Nephron progenitor cell (in vitro differentiated cells): ENCODE data around the gene ART5.

Source experiments
- DNase-seq: peaks from one replicate; pipeline ENCODE4 v3.0.0; 2021
- H3K27ac Mint-ChIP-seq: 2 replicates; pipeline ENCODE4 v1.8.0; 2021; ENCODE audit warnings: mild to moderate bottlenecking, moderate library complexity, mixed read lengths
- H3K27me3 Mint-ChIP-seq: 2 replicates; pipeline ENCODE4 v1.8.0; 2021; ENCODE audit warnings: mild to moderate bottlenecking, low read depth, mixed read lengths; ENCODE audit not compliant: poor library complexity
- H3K36me3 Mint-ChIP-seq: 2 replicates; pipeline ENCODE4 v1.8.0; 2021; ENCODE audit warnings: low read depth, mixed read lengths
- H3K4me1 Mint-ChIP-seq: 2 replicates; pipeline ENCODE4 v1.8.0; 2021; ENCODE audit warnings: mixed read lengths
- H3K4me3 Mint-ChIP-seq: 2 replicates; pipeline ENCODE4 v1.8.0; 2021; ENCODE audit warnings: mild to moderate bottlenecking, moderate library complexity, mixed read lengths
- H3K9me3 Mint-ChIP-seq: 2 replicates; pipeline ENCODE4 v1.8.0; 2021; ENCODE audit warnings: mild to moderate bottlenecking, moderate library complexity, mixed read lengths
- TF ChIP-seq, protein P1 (sequence below): fragments of 200-600 bp; sonication (generic); IDR thresholded peaks from 2 replicates; pipeline ENCODE4 v1.5.0; 2021; ENCODE audit warnings: antibody characterized with exemption

ART5 gene

DNA sequence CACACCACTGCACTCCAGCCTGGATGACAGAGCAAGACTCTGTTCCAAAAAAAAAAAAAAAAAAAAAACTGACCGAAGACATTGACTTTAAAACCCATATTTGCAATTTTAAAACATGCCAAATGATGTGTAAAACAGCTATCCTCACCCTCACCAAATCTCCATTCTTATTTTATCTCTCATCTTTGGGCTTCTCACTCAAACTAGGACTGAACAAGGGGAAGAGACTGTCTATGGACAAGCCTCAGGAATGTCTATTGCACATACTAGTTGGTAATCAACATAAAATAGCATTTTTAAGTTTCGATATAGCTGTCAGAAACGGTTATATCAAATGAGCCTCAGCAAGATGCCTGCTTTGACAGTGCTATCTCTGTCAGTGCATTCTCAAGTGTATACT is 37.3 kb upstream of the ART5 start:
- Mint-ChIP-seq H3K4me1 (no peaks in the 10 kb centered on the region), H3K27ac (no peak overlapping the region), H3K9me3 (no peaks in the 10 kb centered on the region), H3K27me3 (no peaks in the 10 kb centered on the region), H3K4me3 (no peak overlapping the region), H3K36me3 (peaks cover 86% of the 10 kb centered on the region)
- DNase-seq: no peak
- TF ChIP-seq, protein P1, sequence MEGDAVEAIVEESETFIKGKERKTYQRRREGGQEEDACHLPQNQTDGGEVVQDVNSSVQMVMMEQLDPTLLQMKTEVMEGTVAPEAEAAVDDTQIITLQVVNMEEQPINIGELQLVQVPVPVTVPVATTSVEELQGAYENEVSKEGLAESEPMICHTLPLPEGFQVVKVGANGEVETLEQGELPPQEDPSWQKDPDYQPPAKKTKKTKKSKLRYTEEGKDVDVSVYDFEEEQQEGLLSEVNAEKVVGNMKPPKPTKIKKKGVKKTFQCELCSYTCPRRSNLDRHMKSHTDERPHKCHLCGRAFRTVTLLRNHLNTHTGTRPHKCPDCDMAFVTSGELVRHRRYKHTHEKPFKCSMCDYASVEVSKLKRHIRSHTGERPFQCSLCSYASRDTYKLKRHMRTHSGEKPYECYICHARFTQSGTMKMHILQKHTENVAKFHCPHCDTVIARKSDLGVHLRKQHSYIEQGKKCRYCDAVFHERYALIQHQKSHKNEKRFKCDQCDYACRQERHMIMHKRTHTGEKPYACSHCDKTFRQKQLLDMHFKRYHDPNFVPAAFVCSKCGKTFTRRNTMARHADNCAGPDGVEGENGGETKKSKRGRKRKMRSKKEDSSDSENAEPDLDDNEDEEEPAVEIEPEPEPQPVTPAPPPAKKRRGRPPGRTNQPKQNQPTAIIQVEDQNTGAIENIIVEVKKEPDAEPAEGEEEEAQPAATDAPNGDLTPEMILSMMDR: no peak

DNA sequence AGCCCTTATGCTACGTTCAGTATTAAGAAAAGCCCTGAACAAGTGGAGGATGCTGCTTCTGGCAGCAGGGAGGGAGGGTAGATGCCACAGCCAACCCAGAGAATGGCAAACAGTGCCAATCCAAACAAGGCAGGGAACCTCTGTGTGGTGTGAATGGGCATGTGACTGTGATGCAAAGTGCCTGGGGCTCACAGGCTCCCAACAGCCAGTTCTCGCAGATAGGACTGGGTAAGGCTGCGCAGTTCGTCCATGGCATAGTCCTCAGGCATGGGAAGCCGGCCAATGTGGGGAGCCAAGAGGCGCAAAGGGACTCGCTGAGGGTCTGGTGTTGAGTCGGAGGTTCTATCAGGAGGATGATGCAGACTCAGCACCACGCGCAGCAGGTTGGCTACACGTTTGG is 34.2 kb upstream of the ART5 start:
- Mint-ChIP-seq H3K27ac (peak overlapping the region; percentile 51), H3K4me1 (peaks cover 20% of the 10 kb centered on the region), H3K4me3 (no peak overlapping the region), H3K36me3 (peaks cover 73% of the 10 kb centered on the region), H3K27me3 (no peaks in the 10 kb centered on the region), H3K9me3 (no peaks in the 10 kb centered on the region)
- DNase-seq: no peak
- TF ChIP-seq, protein P1: no peak

DNA sequence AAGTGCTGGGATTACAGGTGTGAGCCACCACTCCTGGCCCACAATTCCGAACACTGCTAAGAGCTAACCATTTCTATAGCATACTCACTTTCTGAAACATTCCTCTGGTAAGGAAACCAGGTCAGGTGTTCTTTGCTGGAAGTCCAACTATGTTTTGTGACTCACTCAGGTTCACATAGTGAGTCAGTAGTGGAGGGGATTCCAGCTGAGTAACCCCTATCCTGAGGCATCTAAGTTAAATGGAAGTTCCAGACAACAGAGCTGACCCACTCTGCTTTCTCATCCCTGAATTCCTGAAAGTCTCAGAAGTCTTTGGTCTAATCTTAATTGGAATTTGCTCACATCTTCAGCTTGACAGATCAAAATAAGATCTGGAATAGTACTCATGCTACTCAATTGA is 32.4 kb upstream of the ART5 start:
- peaks cover 71% of the 10 kb centered on the region for H3K36me3 Mint-ChIP-seq

DNA sequence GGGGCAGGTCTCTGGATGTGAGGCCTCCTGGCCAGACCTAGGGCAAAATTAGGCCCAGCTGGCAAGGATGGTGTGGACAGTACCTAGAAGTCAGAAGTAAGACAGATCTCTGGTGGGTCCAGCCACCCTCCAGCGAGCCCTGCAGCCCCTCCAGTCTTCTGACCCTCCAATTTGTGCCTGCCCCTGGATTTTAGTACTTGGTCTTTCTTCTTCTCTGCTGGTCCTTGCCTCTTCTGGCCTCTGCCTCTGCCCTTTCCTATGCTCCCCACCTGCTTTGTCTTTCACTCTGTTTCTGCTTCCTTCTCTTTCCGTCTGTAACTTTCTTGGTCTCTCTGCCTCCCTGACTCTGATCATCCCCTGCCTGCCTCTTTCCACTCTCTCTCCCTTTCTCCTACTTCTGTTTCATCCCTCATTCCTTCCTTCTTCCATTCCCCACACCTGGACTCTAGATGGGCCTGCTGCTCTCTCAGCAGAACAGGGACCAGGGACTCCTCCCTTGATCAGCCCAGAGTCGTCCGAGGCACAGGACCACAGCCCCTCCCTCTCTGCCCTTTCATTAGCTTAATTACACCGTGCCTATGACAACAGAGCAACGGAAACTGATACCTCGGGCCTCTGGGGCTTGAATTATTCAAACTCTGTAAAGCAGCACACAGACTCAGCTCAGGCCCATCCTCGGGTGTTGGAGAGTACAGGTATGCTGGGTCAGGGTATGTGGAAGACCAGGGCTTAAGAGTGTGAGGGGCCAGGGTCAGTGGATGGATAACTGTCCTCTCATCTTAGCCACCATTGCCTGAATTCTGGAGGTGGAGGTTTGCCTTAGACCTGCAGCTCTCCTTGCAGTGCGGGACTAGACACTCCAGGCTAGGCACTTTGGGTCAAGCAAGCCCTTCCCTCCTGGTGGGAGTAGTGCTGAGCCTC is 29.8 kb upstream of the ART5 start, which contains the start of gene CHRNA10:
Gene CHRNA10, minus strand, starts transcription at position 51 of the 921 bp plus-strand sequence. CDS start 72 bp downstream, outside the sequence.
- Mint-ChIP-seq H3K4me1 (peaks cover 30% of the 10 kb centered on the region), H3K27ac (peak within 1 kb of the TSS; percentile 89), H3K36me3 (peaks cover 67% of the 10 kb centered on the region), H3K9me3 (no peaks in the 10 kb centered on the region), H3K4me3 (no peak within 1 kb of the TSS), H3K27me3 (no peaks in the 10 kb centered on the region)
- TF ChIP-seq, protein P1: no peak
- peak; percentile 24 for DNase-seq

More for the DNA sequence above, 32.4 kb upstream of the ART5 start:
- Mint-ChIP-seq H3K4me3 (no peak overlapping the region), H3K9me3 (no peaks in the 10 kb centered on the region), H3K27ac (no peak overlapping the region), H3K27me3 (no peaks in the 10 kb centered on the region), H3K4me1 (peaks cover 30% of the 10 kb centered on the region)
- TF ChIP-seq, protein P1: no peak
- DNase-seq: no peak

DNA sequence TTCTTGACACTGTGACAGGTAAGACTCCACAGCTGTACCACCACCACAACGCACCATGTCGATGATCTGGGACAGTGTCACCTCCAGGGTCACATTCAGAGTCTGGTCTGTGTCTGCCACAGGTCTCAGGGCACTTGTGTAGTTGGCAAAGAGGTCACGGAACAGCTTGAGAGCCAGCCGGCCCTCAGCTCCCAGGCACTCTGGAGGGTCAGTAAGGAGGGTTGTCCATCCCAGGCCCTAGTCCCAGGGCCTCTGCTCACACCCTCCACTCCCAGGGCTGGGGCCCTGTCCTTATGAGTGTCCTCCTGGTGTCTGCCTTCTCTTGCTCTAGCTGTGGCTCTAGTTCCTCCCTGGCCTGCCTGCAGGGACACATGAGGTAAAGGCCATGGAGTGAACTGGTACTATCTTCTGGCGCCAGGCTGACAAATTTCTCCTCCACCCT is 28.0 kb upstream of the ART5 start:
- peaks cover 30% of the 10 kb centered on the region for H3K4me1 Mint-ChIP-seq
- TF ChIP-seq, protein P1: no peak

More for the DNA sequence above, 28.0 kb upstream of the ART5 start:
- Mint-ChIP-seq H3K27me3 (no peaks in the 10 kb centered on the region), H3K27ac (peak overlapping the region; percentile 66), H3K36me3 (peaks cover 69% of the 10 kb centered on the region), H3K4me3 (no peak overlapping the region), H3K9me3 (no peaks in the 10 kb centered on the region)
- no peak for DNase-seq
